GM12875 (cell line): ENCODE measurements around the gene DHCR24.

Experiments
- H3K4me3 ChIP-seq: one replicate; pipeline ENCODE4 v1.5.1; 2011; ENCODE audit warnings: low read depth, low read length, control low read depth
- TF ChIP-seq, protein P1 (sequence below): IDR thresholded peaks from 2 replicates; pipeline ENCODE4 v1.5.1; 2011; ENCODE audit warnings: low read depth, mild to moderate bottlenecking, control low read depth, inconsistent platforms, low read length, moderate library complexity, borderline replicate concordance; ENCODE audit not compliant: insufficient read depth

The DHCR24 gene

DNA sequence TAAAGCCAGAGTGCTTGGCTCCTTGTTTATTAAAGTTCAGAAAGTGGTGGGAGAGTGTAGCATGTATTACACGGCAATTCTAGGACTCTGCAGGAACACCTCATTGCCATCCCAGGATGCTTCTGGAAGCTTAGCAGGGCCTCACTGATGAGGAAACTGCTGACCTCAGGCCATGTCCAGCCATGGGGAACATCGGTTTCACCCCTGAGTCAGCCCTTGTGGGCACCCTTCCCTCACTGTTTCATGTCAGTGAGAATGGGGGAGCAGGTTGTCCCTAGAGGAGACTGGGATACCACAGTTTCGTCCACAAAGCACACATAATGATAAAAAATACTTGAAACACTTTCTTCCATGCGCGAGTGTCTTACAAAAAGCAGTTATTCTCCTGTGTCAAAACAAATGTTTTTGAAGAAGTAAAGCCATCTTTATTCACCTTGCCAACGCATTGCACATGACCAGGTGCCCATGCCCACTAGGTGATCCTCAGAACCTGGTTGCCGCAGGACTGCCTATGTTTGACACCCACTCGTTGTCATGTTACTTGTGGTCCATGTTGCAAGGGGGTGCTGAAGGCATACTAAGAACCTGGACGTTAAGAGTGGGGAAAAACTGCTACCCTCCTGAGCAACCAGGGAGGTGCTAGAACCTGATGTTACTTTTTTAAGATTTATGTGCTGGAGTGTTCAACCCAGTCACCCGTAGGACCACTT lies 44.6 kb downstream of the DHCR24 start:
- TF ChIP-seq, protein P1, sequence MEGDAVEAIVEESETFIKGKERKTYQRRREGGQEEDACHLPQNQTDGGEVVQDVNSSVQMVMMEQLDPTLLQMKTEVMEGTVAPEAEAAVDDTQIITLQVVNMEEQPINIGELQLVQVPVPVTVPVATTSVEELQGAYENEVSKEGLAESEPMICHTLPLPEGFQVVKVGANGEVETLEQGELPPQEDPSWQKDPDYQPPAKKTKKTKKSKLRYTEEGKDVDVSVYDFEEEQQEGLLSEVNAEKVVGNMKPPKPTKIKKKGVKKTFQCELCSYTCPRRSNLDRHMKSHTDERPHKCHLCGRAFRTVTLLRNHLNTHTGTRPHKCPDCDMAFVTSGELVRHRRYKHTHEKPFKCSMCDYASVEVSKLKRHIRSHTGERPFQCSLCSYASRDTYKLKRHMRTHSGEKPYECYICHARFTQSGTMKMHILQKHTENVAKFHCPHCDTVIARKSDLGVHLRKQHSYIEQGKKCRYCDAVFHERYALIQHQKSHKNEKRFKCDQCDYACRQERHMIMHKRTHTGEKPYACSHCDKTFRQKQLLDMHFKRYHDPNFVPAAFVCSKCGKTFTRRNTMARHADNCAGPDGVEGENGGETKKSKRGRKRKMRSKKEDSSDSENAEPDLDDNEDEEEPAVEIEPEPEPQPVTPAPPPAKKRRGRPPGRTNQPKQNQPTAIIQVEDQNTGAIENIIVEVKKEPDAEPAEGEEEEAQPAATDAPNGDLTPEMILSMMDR = no peak
- no peak overlapping the region for H3K4me3 ChIP-seq

DNA sequence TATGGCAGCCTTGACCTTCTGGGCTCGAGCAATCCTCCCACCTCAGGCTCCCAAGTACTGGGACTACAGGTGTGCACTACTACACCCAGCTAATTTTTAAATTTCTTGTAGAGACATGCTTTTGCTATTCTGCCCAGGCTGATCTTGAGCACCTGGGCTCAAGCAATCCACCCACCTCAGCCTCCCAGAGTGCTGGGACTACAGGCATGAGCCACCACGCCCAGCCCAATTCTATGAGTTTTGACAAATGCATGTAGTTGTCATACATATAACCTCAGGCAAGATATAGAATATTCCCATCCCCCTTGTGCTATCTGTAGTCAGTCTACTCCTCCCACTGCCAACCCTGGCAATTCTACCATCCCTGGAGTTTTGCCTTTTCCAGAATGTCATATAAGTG lies 47.2 kb downstream of the DHCR24 start:
- no peak overlapping the region for H3K4me3 ChIP-seq
- TF ChIP-seq, protein P1 = no peak

DNA sequence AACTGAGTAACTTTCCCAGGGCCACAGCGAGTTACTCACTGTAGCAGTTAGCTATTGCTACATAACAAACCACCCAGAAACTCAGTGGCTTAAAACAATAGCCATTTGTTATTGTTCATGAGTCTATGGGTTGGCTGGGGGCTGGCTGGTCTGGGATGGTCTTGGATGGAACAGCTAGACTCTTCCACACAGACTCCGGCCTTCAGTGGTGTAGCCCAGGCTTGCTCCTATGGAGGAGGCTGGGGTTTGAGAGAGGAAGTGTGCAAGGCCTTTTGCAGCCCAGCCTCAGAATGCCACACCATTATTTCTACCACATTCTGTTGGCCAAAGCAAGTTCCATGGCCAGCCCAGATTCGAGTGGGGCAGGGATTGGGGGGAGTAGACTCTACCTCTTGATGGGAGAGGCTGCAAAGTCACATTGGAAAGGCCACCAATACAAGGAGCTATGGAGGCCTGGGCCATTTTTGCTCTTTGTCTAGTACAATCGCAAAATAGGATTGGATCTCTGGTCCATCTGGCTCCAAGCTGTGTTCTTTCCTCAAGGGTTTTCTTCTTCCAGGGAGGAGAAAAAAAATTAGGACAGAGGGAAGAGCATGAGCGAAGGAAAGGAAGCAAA lies 48.3 kb downstream of the DHCR24 start:
- H3K4me3 ChIP-seq = no peak overlapping the region
- TF ChIP-seq, protein P1 = no peak

GRCh38 chr1:54837002-54837853 lies 49.8 kb downstream of the DHCR24 start:
- H3K4me3 ChIP-seq = no peak overlapping the region
- TF ChIP-seq, protein P1 = no peak

GRCh38 chr1:54836594-54836993 lies 50.4 kb downstream of the DHCR24 start:
- no peak overlapping the region for H3K4me3 ChIP-seq
- TF ChIP-seq, protein P1 = no peak

DNA sequence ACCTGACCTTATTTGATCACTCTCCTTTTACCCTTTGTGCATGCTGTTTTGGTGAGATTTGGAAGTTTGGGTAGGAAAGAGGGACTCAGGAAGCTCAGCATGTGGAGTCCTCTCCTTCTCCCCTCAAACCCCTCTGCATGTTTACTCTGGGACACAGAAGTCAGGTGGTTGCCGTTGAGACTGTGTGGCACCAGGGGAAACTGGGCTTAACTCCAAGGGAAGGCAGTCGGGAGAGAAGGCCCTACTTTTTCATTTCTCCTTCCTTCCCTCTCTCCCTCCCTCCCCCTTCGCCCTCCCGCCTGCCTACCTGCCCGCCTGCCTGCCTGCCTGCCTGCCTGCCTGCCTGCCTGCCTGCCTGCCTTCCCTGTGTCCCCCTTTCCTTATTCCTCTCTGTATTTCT lies 51.0 kb downstream of the DHCR24 start:
- TF ChIP-seq, protein P1 = no peak
- H3K4me3 ChIP-seq = no peak overlapping the region
